SU-DHL-6 (cell line): ENCODE measurements around the gene KIR2DL4.
"Not testable (repeated sequence)": the region's sequence is repeated elsewhere in the genome, so short reads cannot be mapped to it uniquely, and the experiment has no call there.

Experiments
- CTCF ChIP-seq: fragments of 200-600 bp; sonication (generic); IDR thresholded peaks from one replicate; pipeline ENCODE4 v1.5.1; 2017; ENCODE audit warnings: antibody characterized with exemption, mild to moderate bottlenecking, low read length, moderate library complexity; ENCODE audit not compliant: insufficient read depth, poor library complexity, severe bottlenecking
- EZH2phosphoT487 ChIP-seq: fragments of 200-600 bp; sonication (generic), shearing (Covaris generic); conservative IDR thresholded peaks from 2 replicates; pipeline ENCODE4 v1.6.1; 2018; ENCODE audit warnings: mild to moderate bottlenecking, antibody characterized with exemption, low read length, moderate library complexity, mixed read lengths

DNA sequence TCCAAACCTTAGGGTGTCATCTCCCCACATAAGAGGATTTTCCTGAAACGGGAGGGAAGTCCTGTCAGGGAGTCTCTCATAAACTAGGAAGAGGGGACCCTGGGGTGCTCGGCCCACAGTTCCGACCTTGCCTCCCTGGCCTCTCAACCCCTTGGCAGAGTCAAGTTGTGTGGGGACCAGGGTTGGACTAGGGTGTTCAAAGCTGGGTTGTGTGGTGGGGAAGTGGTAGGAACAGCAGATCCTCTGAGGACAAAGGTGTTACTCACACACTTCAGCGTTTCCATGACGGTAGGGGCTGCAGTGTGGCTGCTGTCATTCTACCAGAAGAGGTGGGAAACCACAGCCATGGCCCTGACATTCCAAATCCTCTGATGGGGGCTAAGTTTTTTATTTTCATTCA, 31.7 kb downstream of the KIR2DL4 start:
- not testable (repeated sequence) for TF ChIP-seq EZH2phosphoT487, CTCF
